Endothelial cell of umbilical vein (primary cell): ENCODE results near the gene ARHGDIA. TPM values are rescaled to one million over a fixed set of nuclear protein-coding genes. Genes with fewer than 3 reads are reported as not detected.

Experiments
- BruUV-seq: library from RNA; stranded (reverse); fragments of 400-500 nt; replicated peaks from 2 replicates; lab custom pipeline; 2021; lab: Mats Ljungman, UMichigan
- CTCF ChIA-PET: fragments of 300-600, 350-600 bp; sonication (Branson Sonifier 250); formaldehyde crosslinking; loops from one replicate; lab custom pipeline; 2021; ENCODE audit warnings: antibody characterized with exemption, inconsistent platforms; lab: Charles Lee
- POLR2A ChIA-PET: fragments of 300-600, 350-600 bp; sonication (Branson Sonifier 250); formaldehyde crosslinking; loops from one replicate; lab custom pipeline; 2021; ENCODE audit warnings: antibody characterized with exemption, inconsistent platforms; lab: Charles Lee
- DNase-seq: peaks from one replicate; pipeline ENCODE4 v3.0.0-alpha.2; 2011; ENCODE audit warnings: low read depth, low spot score
- FAIRE-seq: peaks from 2 replicates; lab custom pipeline; 2011; peaks lifted over from hg19 to GRCh38; lab: Jason Lieb, UNC
- H2AFZ ChIP-seq: 2 replicates; pipeline ENCODE4 v1.6.0; 2012; ENCODE audit warnings: low read depth, low read length, control low read depth, inconsistent platforms
- H3K27ac ChIP-seq: 2 replicates; pipeline ENCODE4 v1.5.1; 2011; ENCODE audit warnings: low read depth, mild to moderate bottlenecking, control low read depth, low read length, moderate library complexity; ENCODE audit not compliant: insufficient read depth
- H3K27me3 ChIP-seq, 2 experiments: 2 replicates each; pipeline versions ENCODE4 v1.6.0 to v1.6.1; 2011; ENCODE audit warnings: low read length in 2 of 2, mixed read lengths in 1 of 2; ENCODE audit not compliant: control insufficient read depth in 2 of 2, insufficient read depth in 2 of 2
- H3K36me3 ChIP-seq, 2 experiments: 2 replicates in 1 of 2; 3 replicates in 1 of 2; pipeline ENCODE4 v1.5.1; 2011; ENCODE audit warnings: low read length in 2 of 2, mild to moderate bottlenecking in 1 of 2, moderate library complexity in 1 of 2; ENCODE audit not compliant: control insufficient read depth in 2 of 2, insufficient read depth in 2 of 2; ENCODE audit errors: extremely low read depth in 1 of 2
- H3K4me1 ChIP-seq: 3 replicates; pipeline ENCODE4 v1.5.1; 2011; ENCODE audit warnings: mild to moderate bottlenecking, low read length; ENCODE audit not compliant: control insufficient read depth, insufficient read depth; ENCODE audit errors: extremely low read depth
- H3K4me2 ChIP-seq: 2 replicates; pipeline ENCODE4 v1.6.1; 2011; ENCODE audit warnings: low read length, control low read depth, mixed read lengths; ENCODE audit not compliant: insufficient read depth
- H3K4me3 ChIP-seq, 3 experiments: fragments of 200-600 bp in 1 of 3; sonication (generic), shearing (Covaris generic) in 1 of 3; replicated peaks in 1 of 3; 2 replicates each; pipeline ENCODE4 v1.5.1; 2011 to 2016; ENCODE audit warnings: control low read depth in 3 of 3, low read length in 3 of 3, mild to moderate bottlenecking in 2 of 3, inconsistent platforms in 1 of 3, low read depth in 1 of 3, moderate library complexity in 1 of 3; ENCODE audit not compliant: insufficient read depth in 1 of 3
- H3K79me2 ChIP-seq: 2 replicates; pipeline ENCODE4 v1.6.0; 2012; ENCODE audit warnings: low read length, inconsistent platforms; ENCODE audit not compliant: control insufficient read depth, insufficient read depth
- H3K9ac ChIP-seq: replicated peaks from 2 replicates; pipeline ENCODE3; 2011; ENCODE audit warnings: low read length, control low read depth; ENCODE audit not compliant: insufficient read depth; ENCODE audit errors: extremely low read depth
- H3K9me1 ChIP-seq: replicated peaks from 3 replicates; pipeline ENCODE4 v1.6.0; 2011; ENCODE audit warnings: mild to moderate bottlenecking, low read length; ENCODE audit not compliant: control insufficient read depth, insufficient read depth; ENCODE audit errors: extremely low read depth
- H3K9me3 ChIP-seq: replicated peaks from 2 replicates; pipeline ENCODE4 v1.5.1; 2012; ENCODE audit warnings: low read length, inconsistent platforms; ENCODE audit not compliant: control insufficient read depth, insufficient read depth
- H4K20me1 ChIP-seq: replicated peaks from 2 replicates; pipeline ENCODE3; 2011; ENCODE audit warnings: mild to moderate bottlenecking, low read length; ENCODE audit not compliant: control insufficient read depth, insufficient read depth; ENCODE audit errors: extremely low read depth
- CTCF ChIP-seq, 2 donors: IDR thresholded peaks; 1 replicate in 1 of 2; 2 replicates in 1 of 2; pipeline ENCODE4 v1.5.1; 2011; ENCODE audit warnings: low read length in 2 of 2, mild to moderate bottlenecking in 2 of 2, moderate library complexity in 2 of 2, control low read depth in 1 of 2, inconsistent platforms in 1 of 2, low read depth in 1 of 2; ENCODE audit not compliant: insufficient read depth in 1 of 2; ENCODE audit errors: extremely low read depth in 1 of 2
- EZH2 ChIP-seq: IDR thresholded peaks from 2 replicates; pipeline ENCODE4 v1.6.1; 2012; ENCODE audit warnings: borderline replicate concordance, low read depth, mild to moderate bottlenecking, moderate library complexity, low read length, inconsistent platforms; ENCODE audit not compliant: severe bottlenecking
- FOS ChIP-seq: IDR thresholded peaks from 2 replicates; pipeline ENCODE4 v1.6.1; 2011; ENCODE audit warnings: mild to moderate bottlenecking, low read length, moderate library complexity, borderline replicate concordance; ENCODE audit not compliant: insufficient read depth
- GATA2 ChIP-seq: IDR thresholded peaks from 2 replicates; pipeline ENCODE4 v1.7.0; 2011; ENCODE audit warnings: low read depth, mild to moderate bottlenecking, moderate library complexity, mixed read lengths, low read length; ENCODE audit not compliant: insufficient read length, insufficient read depth
- JUN ChIP-seq: IDR thresholded peaks from 2 replicates; pipeline ENCODE4 v1.6.1; 2011; ENCODE audit warnings: borderline replicate concordance, low read depth; ENCODE audit not compliant: insufficient read length, insufficient read depth
- MYC ChIP-seq: IDR thresholded peaks from one replicate; pipeline ENCODE4 v1.6.1; 2011; ENCODE audit warnings: mild to moderate bottlenecking, low read depth, low read length
- POLR2A ChIP-seq: IDR thresholded peaks from 2 replicates; pipeline ENCODE4 v1.6.1; 2012; ENCODE audit warnings: low read depth, mild to moderate bottlenecking, control low read depth, low read length
- POLR2AphosphoS5 ChIP-seq: IDR thresholded peaks from 2 replicates; pipeline ENCODE4 v1.6.1; 2012; ENCODE audit warnings: low read depth, mild to moderate bottlenecking, control low read depth, low read length, moderate library complexity; ENCODE audit not compliant: insufficient read depth
- dilution Hi-C: fragments of 300-500 bp; cut with MboI; formaldehyde crosslinking; loops from one replicate; pipeline ENCODE4 v1.15.0; 2019; ENCODE audit warnings: low sequenced_read_pairs; ENCODE audit not compliant: extremely low pct_ligation_motif_present
- intact Hi-C: fragments of 100-400 bp; cut with micrococcal nuclease; formaldehyde crosslinking; loops from one replicate; pipeline ENCODE4 v1.10.0; 2022
- polyA plus RNA-seq, 4 experiments: library from polyadenylated mRNA; depleted of rRNA in 3 of 4; stranded (reverse) in 3 of 4; unstranded in 1 of 4; fragments of >200 nt; gene quantifications; 2 replicates each; pipeline versions ENCODE4 v1.2.1 to v1.2.3, GENCODE V29; 2011 to 2012; ENCODE audit warnings: missing spikeins in 1 of 4
- total RNA-seq: library from RNA; stranded (reverse); gene quantifications from 2 replicates; pipeline ENCODE4 v1.2.3, GENCODE V29; 2021
- TF ChIP-seq, protein P1 (sequence below): IDR thresholded peaks from 2 replicates; pipeline ENCODE4 v1.6.1; 2011; ENCODE audit not compliant: insufficient read depth, insufficient read length

Gene ARHGDIA
- total and polyA plus RNA-seq, 2 donors (not counting 3 experiments of a cell fraction or from before 2014, with no cell fraction given), result 358 to 645 TPM

DNA sequence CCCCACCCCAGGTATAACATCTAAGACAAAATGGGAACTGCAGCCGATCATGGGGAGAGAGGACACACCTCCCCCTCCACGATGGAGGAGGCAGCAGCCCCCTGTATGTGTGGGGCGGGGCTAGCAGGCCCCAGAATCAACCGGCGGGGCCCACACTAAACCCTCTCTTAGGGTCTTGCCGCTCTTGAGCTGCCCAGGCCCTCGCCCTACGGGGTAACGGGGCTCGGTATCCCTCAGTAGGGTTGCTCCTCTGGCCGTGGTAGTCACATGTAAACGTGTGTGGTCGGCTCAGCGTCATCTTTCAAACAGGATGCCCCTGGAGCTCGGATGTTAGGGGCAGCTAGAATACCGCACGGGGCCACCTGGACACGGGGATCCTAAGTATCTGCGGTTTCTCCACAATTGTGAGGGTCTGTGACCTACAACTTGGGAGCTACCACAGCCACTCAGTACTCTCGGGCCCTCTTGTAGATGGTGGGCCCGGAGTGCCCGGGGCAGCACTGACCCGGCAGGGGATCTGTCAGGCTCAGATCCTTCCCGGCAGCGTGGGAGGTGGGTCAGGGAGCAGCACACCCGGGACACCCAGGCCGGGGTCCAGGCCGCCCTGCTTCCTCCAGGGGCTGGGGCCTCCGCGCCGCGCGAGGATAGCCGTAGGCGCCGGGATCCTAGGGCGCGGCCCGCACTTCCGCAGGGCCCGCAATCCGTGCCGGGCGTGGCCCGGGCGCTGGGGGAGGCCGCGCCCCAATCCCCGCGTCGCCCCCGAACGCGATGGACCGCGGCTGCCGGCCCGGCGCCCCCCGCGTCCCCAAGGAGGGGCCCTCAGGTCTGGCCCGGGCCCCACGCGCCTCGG lies 781 bp downstream of the ARHGDIA start:
- peak overlapping the region; percentile 66 for H3K27ac ChIP-seq
- DNase-seq (peak; percentile 48), FAIRE-seq (peak; percentile 66)
- no peaks in the 10 kb centered on the region for H3K9me1 ChIP-seq
- H3K36me3 ChIP-seq, result peaks cover 6 to 17% of the 10 kb centered on the region in 2 experiments
- H2AFZ ChIP-seq, result no peak overlapping the region
- H3K4me1 ChIP-seq, result peaks cover 17% of the 10 kb centered on the region
- no peak for TF ChIP-seq JUN
- TF ChIP-seq, protein P1, sequence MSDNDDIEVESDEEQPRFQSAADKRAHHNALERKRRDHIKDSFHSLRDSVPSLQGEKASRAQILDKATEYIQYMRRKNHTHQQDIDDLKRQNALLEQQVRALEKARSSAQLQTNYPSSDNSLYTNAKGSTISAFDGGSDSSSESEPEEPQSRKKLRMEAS, result no peak
- TF ChIP-seq POLR2A, result no peak
- TF ChIP-seq CTCF (IDR thresholded peaks at IDR 0.05; ENCODE audit: extremely low read depth in 1 of 2, insufficient read depth in 1 of 2, low read depth in 1 of 2, low read length in 2 of 2), result no peak
- no peak for TF ChIP-seq FOS
- no peak for TF ChIP-seq EZH2
- no peak for TF ChIP-seq MYC
- TF ChIP-seq GATA2, result no peak
- TF ChIP-seq POLR2AphosphoS5, result no peak
- H4K20me1 ChIP-seq, result no peaks in the 10 kb centered on the region
- dilution Hi-C loops, result no loop called here
- no peaks in the 10 kb centered on the region for H3K9me3 ChIP-seq
- H3K4me2 ChIP-seq, result peak overlapping the region; percentile 79
- peak overlapping the region; percentile 89 for H3K9ac ChIP-seq
- peaks cover 25% of the 10 kb centered on the region for H3K79me2 ChIP-seq
- BruUV-seq, result no TSS peak
- no peaks in the 10 kb centered on the region for H3K27me3 ChIP-seq
- ChIA-PET CTCF (interaction anchor here (1.0 to 3.0 kb wide), 9 partner anchors 16 to 152 kb away, joined by 3 to 16 read pairs (median 4); partner anchors contain the start of genes ALYREF, ANAPC11, CENPX and LRRC45), POLR2A (interaction anchor here (0.5 kb wide), 2 partner anchors 10 to 384 kb away, joined by 3 to 5 read pairs; no protein-coding TSS in a partner anchor)
- peak overlapping the region; percentile 66 to 85 (median 77) for H3K4me3 ChIP-seq
- intact Hi-C loops, result loop anchor here (2.0 kb wide), 2 partner anchors 20 to 40 kb away; partner anchors contain the start of genes ALYREF, ANAPC11 and PCYT2
